ENCODE results near the gene CCDC12.

CCDC12 gene

DNA sequence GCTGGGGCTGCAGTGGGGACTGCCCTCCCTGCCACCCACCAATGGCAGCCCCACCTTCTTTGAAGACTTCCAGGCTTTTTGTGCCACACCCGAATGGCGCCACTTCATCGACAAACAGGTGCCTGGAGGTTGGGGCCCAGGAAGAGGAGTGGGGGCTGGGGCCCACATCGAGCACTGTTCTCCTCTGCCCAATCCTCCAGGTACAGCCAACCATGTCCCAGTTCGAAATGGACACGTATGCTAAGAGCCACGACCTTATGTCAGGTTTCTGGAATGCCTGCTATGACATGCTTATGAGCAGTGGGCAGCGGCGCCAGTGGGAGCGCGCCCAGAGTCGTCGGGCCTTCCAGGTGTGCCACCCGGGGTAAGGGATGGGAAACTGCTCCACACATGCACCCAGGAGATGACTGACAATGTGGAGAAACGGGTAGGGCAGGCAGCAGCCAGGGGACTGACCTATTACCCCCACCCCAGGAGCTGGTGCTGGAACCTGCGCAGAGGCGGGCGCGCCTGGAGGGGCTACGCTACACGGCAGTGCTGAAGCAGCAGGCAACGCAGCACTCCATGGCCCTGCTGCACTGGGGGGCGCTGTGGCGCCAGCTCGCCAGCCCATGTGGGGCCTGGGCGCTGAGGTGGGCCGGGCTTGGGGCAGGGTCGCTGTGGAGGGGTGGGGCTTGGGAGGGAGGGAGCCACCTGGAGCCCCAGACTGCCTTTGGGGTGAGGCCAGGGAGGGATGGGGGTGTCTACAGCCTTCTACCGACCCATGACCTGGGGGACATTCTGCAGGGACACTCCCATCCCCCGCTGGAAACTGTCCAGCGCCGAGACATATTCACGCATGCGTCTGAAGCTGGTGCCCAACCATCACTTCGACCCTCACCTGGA, 25.9 kb upstream of the CCDC12 start:
- peaks cover 19% of the 10 kb centered on the region for H3K4me1 ChIP-seq (ENCODE audit: insufficient read depth, insufficient read length)
- H3K27me3 ChIP-seq (ENCODE audit: insufficient read depth, insufficient read length), result no peaks in the 10 kb centered on the region
- TF ChIP-seq YY1 (IDR thresholded peaks at IDR 0.05; ENCODE audit: insufficient read depth, insufficient read length), result no peak
- TF ChIP-seq ZNF274 (IDR thresholded peaks at IDR 0.05; ENCODE audit: low read depth, low read length), result no peak
- TF ChIP-seq SUZ12 (IDR thresholded peaks at IDR 0.05; ENCODE audit: extremely low read depth, insufficient read depth, insufficient read length), result no peak
- DNase-seq (ENCODE audit: low read depth, low spot score), result no peak
- peaks cover 72% of the 10 kb centered on the region for H3K36me3 ChIP-seq (ENCODE audit: insufficient read depth, insufficient read length, low read length)
- no peak overlapping the region for H3K9ac ChIP-seq (ENCODE audit: insufficient read length, low read depth)
- H3K9me3 ChIP-seq (ENCODE audit: insufficient read depth, low read length), result no peaks in the 10 kb centered on the region
- H3K4me3 ChIP-seq (ENCODE audit: insufficient read length, low read depth), result no peak overlapping the region

DNA sequence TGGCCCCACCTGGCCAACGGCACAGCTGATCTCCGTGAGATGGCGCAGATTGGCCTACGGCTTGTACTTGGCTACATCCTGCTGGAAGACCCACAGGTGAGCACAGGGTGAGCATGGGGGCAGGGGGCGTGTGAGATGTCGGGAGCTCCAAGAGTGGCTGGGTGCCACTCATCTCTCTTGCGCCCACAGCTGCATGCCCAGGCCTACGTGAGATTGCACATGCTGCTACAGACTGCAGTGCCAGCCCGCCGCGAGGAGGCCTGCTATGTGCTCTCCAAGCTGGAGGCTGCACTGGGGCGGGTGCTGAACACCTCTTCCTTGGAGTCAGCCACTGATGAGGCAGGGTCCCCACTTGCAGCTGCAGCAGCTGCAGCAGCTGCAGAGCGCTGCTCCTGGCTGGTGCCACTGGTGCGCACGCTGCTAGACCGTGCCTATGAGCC, 25.2 kb upstream of the CCDC12 start:
- TF ChIP-seq YY1 (IDR thresholded peaks at IDR 0.05; ENCODE audit: insufficient read depth, insufficient read length), result no peak
- Histone ChIP-seq H3K27me3 (ENCODE audit: insufficient read depth, insufficient read length) (no peaks in the 10 kb centered on the region), H3K4me1 (ENCODE audit: insufficient read depth, insufficient read length) (peaks cover 24% of the 10 kb centered on the region), H3K36me3 (ENCODE audit: insufficient read depth, insufficient read length, low read length) (peaks cover 67% of the 10 kb centered on the region), H3K9ac (ENCODE audit: insufficient read length, low read depth) (no peak overlapping the region), H3K4me3 (ENCODE audit: insufficient read length, low read depth) (no peak overlapping the region), H3K9me3 (ENCODE audit: insufficient read depth, low read length) (no peaks in the 10 kb centered on the region)
- DNase-seq (ENCODE audit: low read depth, low spot score), result no peak

DNA sequence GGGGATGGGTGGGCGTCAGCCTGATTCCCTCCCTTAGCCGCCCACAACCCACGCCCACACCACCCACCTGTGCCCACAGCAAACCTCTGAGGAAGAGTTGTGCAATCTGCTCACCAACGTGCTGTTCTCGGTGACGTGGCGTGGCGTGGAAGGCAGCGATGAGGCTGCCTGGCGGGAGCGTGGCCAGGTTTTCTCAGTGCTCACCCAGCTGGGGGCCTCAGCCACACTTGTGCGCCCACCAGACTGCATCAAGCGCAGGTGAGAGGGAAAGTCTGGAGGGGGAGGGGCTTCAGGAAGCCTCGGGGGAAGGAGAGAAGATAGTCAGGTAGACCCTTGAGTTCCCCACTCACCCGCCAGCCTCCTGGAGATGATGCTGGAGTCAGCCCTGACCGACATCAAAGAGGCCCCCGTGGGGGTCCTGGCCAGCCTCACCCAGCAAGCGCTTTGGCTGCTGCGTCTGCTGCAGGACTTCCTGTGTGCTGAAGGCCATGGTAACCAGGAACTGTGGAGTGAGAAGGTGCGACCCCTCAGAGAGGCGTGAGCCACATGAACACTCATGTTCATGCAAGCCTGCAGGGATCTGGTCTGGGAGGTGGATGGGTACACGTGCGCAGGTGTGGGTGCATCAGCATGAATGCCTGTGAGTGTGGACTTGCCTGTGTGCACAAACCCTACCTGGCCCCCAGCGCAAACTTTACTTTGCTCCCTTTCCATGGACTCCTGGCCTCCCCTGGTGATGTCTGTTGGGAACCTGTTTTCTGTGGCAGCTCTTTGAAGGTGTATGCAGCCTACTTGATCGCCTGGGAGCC, 24.6 kb upstream of the CCDC12 start:
- H3K9me3 ChIP-seq (ENCODE audit: insufficient read depth, low read length), result no peaks in the 10 kb centered on the region
- no peak for TF ChIP-seq YY1 (IDR thresholded peaks at IDR 0.05; ENCODE audit: insufficient read depth, insufficient read length)
- no peak for TF ChIP-seq ZNF274 (IDR thresholded peaks at IDR 0.05; ENCODE audit: low read depth, low read length)
- TF ChIP-seq SUZ12 (IDR thresholded peaks at IDR 0.05; ENCODE audit: extremely low read depth, insufficient read depth, insufficient read length), result no peak
- H3K4me1 ChIP-seq (ENCODE audit: insufficient read depth, insufficient read length), result peaks cover 25% of the 10 kb centered on the region
- no peak overlapping the region for H3K9ac ChIP-seq (ENCODE audit: insufficient read length, low read depth)
- H3K4me3 ChIP-seq (ENCODE audit: insufficient read length, low read depth), result no peak overlapping the region
- no peaks in the 10 kb centered on the region for H3K27me3 ChIP-seq (ENCODE audit: insufficient read depth, insufficient read length)
- no peak for DNase-seq (ENCODE audit: low read depth, low spot score)
- H3K36me3 ChIP-seq (ENCODE audit: insufficient read depth, insufficient read length, low read length), result peaks cover 61% of the 10 kb centered on the region

GRCh38 chr3:47000198-47000815, 23.8 kb upstream of the CCDC12 start:
- no peak for DNase-seq (ENCODE audit: low read depth, low spot score)
- H3K36me3 ChIP-seq (ENCODE audit: insufficient read depth, insufficient read length, low read length), result peaks cover 54% of the 10 kb centered on the region
- peaks cover 25% of the 10 kb centered on the region for H3K4me1 ChIP-seq (ENCODE audit: insufficient read depth, insufficient read length)
- H3K9me3 ChIP-seq (ENCODE audit: insufficient read depth, low read length), result no peaks in the 10 kb centered on the region
- TF ChIP-seq ZNF274 (IDR thresholded peaks at IDR 0.05; ENCODE audit: low read depth, low read length), result no peak
- TF ChIP-seq SUZ12 (IDR thresholded peaks at IDR 0.05; ENCODE audit: extremely low read depth, insufficient read depth, insufficient read length), result no peak
- no peak for TF ChIP-seq YY1 (IDR thresholded peaks at IDR 0.05; ENCODE audit: insufficient read depth, insufficient read length)
- no peak overlapping the region for H3K4me3 ChIP-seq (ENCODE audit: insufficient read length, low read depth)
- H3K27me3 ChIP-seq (ENCODE audit: insufficient read depth, insufficient read length), result no peaks in the 10 kb centered on the region
- no peak overlapping the region for H3K9ac ChIP-seq (ENCODE audit: insufficient read length, low read depth)

GRCh38 chr3:46999516-47000197, 23.1 kb upstream of the CCDC12 start:
- H3K36me3 ChIP-seq (ENCODE audit: insufficient read depth, insufficient read length, low read length), result peaks cover 48% of the 10 kb centered on the region
- H3K9me3 ChIP-seq (ENCODE audit: insufficient read depth, low read length), result no peaks in the 10 kb centered on the region
- H3K27me3 ChIP-seq (ENCODE audit: insufficient read depth, insufficient read length), result no peaks in the 10 kb centered on the region
- no peak overlapping the region for H3K4me3 ChIP-seq (ENCODE audit: insufficient read length, low read depth)
- H3K4me1 ChIP-seq (ENCODE audit: insufficient read depth, insufficient read length), result peaks cover 25% of the 10 kb centered on the region
- TF ChIP-seq SUZ12 (IDR thresholded peaks at IDR 0.05; ENCODE audit: extremely low read depth, insufficient read depth, insufficient read length) (no peak), YY1 (IDR thresholded peaks at IDR 0.05; ENCODE audit: insufficient read depth, insufficient read length) (no peak), ZNF274 (IDR thresholded peaks at IDR 0.05; ENCODE audit: low read depth, low read length) (no peak)
- DNase-seq (ENCODE audit: low read depth, low spot score), result no peak
- H3K9ac ChIP-seq (ENCODE audit: insufficient read length, low read depth), result peak overlapping the region; percentile 53

DNA sequence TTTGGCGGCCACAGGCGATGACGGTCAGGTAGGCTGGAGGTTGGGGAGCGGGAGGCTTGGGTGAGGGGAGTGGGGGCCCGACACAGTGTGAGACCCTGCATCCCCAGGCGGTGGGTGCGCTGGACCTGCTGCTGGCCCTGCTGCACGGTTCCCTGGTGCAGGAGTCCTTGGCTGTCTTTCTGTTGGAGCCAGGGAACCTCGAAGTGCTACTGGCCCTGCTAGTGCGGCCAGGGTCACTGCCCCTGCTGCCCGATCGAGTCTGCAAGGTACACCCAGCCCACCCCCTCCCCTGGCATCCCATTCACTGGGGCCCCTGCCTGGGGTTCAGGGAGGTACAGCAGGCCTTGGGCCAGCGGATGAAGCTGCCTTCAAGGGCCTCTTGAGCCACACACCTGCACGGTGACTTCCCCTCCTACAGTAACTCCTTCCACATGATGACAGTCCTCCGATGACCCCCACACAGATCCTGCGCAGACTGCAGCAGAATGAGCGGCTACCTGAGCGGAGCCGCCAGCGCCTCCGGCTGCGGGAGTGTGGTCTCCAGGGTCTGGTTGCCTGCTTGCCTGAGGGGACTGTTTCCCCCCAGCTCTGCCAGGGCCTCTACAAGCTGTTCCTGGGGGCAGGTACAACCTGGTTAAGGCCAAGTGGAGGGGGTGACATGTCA, 22.4 kb upstream of the CCDC12 start:
- peaks cover 47% of the 10 kb centered on the region for H3K36me3 ChIP-seq (ENCODE audit: insufficient read depth, insufficient read length, low read length)
- no peak for TF ChIP-seq ZNF274 (IDR thresholded peaks at IDR 0.05; ENCODE audit: low read depth, low read length)
- no peak overlapping the region for H3K4me3 ChIP-seq (ENCODE audit: insufficient read length, low read depth)

More for the DNA sequence above, 22.4 kb upstream of the CCDC12 start:
- H3K9ac ChIP-seq (ENCODE audit: insufficient read length, low read depth), result peak overlapping the region; percentile 52
- DNase-seq (ENCODE audit: low read depth, low spot score), result no peak
- no peaks in the 10 kb centered on the region for H3K27me3 ChIP-seq (ENCODE audit: insufficient read depth, insufficient read length)
- peaks cover 25% of the 10 kb centered on the region for H3K4me1 ChIP-seq (ENCODE audit: insufficient read depth, insufficient read length)
- no peaks in the 10 kb centered on the region for H3K9me3 ChIP-seq (ENCODE audit: insufficient read depth, low read length)

Data from NT2/D1 (cell line).